ENCODE measurements around the gene JOSD1. TPM values are rescaled to one million over a fixed set of nuclear protein-coding genes. Genes with fewer than 3 reads are reported as not detected.

JOSD1 gene
- total and polyA plus RNA-seq, 2 donors (not counting 1 experiment from before 2014, with no cell fraction given) = 40.5 to 59.1 TPM

DNA sequence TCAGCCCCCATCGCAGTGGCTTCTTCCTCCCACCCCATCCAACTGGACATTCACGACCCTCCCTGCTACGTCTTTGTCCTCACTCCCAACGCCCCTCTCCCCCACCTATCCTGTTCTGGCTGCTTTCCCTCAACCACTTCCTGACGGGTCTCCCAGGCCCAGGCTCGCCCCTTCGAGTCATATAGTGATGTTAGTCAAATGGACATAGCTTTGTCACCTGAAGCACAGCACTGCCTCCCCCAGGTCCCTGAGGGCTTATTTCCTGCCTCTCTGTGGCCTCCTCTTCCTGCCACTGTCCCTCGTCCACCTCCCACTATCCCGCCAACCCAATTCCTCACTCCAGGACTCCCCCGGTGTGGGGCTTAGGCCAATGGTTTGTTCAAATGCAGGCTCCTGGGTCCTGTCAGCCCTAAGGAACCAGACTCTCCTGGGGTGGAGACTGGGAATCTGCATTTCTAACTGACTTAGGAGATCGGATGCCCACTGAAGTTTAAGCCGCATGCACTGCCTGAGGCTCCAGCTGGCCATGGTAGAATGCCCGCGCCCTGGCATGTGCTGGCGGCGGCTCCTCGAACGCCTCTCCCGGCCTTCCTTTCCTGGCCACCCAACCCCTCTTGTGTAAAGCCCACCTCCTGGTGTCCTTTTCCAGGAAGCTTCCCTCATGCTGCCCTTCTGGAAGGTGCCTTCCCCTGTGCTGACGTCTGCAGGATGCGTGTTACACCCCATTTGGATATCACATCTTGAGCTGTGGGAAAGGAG, 36.7 kb upstream of the JOSD1 start:
- H3K4me3 ChIP-seq (replicated peaks in 1 of 4; ENCODE audit: control extremely low read depth in 1 of 4, insufficient read depth in 1 of 4, low read depth in 3 of 4, low read length in 4 of 4) = no peak overlapping the region
- no peaks in the 10 kb centered on the region for H3K27me3 ChIP-seq (ENCODE audit: control insufficient read depth, insufficient read depth, low read length)
- peaks cover 7% of the 10 kb centered on the region for H3K4me1 ChIP-seq (ENCODE audit: control insufficient read depth, extremely low read depth, insufficient read depth, low read length)
- peaks cover 56% of the 10 kb centered on the region for H3K36me3 ChIP-seq (ENCODE audit: control insufficient read depth, insufficient read depth, low read length)
- H3K4me2 ChIP-seq (ENCODE audit: extremely low read depth, insufficient read depth, low read length) = no peak overlapping the region
- no peaks in the 10 kb centered on the region for H3K79me2 ChIP-seq (ENCODE audit: control insufficient read depth, insufficient read depth, low read length)
- no peak overlapping the region for H3K9ac ChIP-seq (ENCODE audit: insufficient read depth, low read length)
- no peak overlapping the region for H3K27ac ChIP-seq (ENCODE audit: insufficient read depth, low read length)
- H2AFZ ChIP-seq (ENCODE audit: low read length) = no peak overlapping the region
- no peaks in the 10 kb centered on the region for H3K9me3 ChIP-seq (ENCODE audit: control insufficient read depth, insufficient read depth, low read depth, low read length)
- no peak for TF ChIP-seq CTCF (conservative IDR thresholded peaks at IDR 0.05 in 1 of 2, IDR thresholded peaks at IDR 0.05 in 1 of 2; ENCODE audit: low read depth in 1 of 2, low read length in 2 of 2)
- no peak for TF ChIP-seq EZH2 (IDR thresholded peaks at IDR 0.05; ENCODE audit: low read length, missing control alignments)
- H4K20me1 ChIP-seq (ENCODE audit: control insufficient read depth, extremely low read depth, insufficient read depth, low read length) = no peaks in the 10 kb centered on the region
- no peak for DNase-seq (ENCODE audit: low read depth in 2 of 2)

- H3K4me3 ChIP-seq (replicated peaks in 1 of 4; ENCODE audit: control extremely low read depth in 1 of 4, insufficient read depth in 1 of 4, low read depth in 3 of 4, low read length in 4 of 4) = no peak overlapping the region
- no peaks in the 10 kb centered on the region for H4K20me1 ChIP-seq (ENCODE audit: control insufficient read depth, extremely low read depth, insufficient read depth, low read length)
- no peak overlapping the region for H3K9ac ChIP-seq (ENCODE audit: insufficient read depth, low read length)
- H3K4me2 ChIP-seq (ENCODE audit: extremely low read depth, insufficient read depth, low read length) = no peak overlapping the region
- peaks cover 52% of the 10 kb centered on the region for H3K36me3 ChIP-seq (ENCODE audit: control insufficient read depth, insufficient read depth, low read length)
- TF ChIP-seq CTCF (conservative IDR thresholded peaks at IDR 0.05 in 1 of 2, IDR thresholded peaks at IDR 0.05 in 1 of 2; ENCODE audit: low read depth in 1 of 2, low read length in 2 of 2) (no peak), EZH2 (IDR thresholded peaks at IDR 0.05; ENCODE audit: low read length, missing control alignments) (no peak)
- H2AFZ ChIP-seq (ENCODE audit: low read length) = no peak overlapping the region
- H3K27me3 ChIP-seq (ENCODE audit: control insufficient read depth, insufficient read depth, low read length) = no peaks in the 10 kb centered on the region
- H3K27ac ChIP-seq (ENCODE audit: insufficient read depth, low read length) = no peak overlapping the region
- peaks cover 7% of the 10 kb centered on the region for H3K4me1 ChIP-seq (ENCODE audit: control insufficient read depth, extremely low read depth, insufficient read depth, low read length)
- DNase-seq (ENCODE audit: low read depth in 2 of 2) = no peak
- no peaks in the 10 kb centered on the region for H3K9me3 ChIP-seq (ENCODE audit: control insufficient read depth, insufficient read depth, low read depth, low read length)
- no peaks in the 10 kb centered on the region for H3K79me2 ChIP-seq (ENCODE audit: control insufficient read depth, insufficient read depth, low read length)
Measured at GRCh38 chr22:38736257-38736570, 35.5 kb upstream of the JOSD1 start.

DNA sequence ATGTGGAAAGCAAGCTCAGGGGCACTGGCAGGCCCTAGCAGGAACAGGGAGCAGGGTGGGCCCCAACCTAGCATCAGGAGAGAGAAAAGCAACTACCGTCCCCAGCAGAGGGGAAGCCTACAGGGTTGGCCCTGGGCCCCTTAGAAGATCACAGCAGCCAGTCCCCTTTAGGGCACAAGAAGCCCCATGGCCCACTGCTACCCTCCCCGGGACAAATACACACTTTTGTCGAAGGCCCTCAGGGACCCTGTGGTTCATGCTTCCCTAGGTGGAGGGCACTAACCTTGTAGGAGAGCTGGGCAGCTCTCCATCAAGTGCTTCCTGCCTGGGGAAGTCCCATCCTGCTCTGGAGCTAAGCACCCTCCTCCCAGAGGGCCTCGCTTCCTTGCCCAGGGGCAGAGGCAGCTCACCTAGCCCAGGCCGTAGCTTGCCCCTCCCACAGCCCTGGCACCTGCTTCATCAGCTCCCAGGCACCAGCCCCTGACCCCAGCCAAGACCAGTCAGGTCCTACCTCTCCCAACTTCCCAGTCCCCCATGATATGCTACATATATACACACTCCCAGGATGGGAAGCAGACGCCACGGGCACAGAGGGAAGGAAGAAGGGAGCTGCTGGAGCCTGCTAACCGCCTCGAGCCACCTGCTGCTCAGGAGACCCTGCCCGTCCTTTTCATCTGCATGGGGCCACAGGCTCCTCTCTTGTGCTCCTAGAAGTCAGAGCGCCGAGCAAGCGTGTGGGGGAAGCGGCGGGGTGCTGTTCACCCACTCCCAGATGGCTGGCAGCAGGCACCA, 34.9 kb upstream of the JOSD1 start:
- Histone ChIP-seq H3K36me3 (ENCODE audit: control insufficient read depth, insufficient read depth, low read length) (peaks cover 49% of the 10 kb centered on the region), H4K20me1 (ENCODE audit: control insufficient read depth, extremely low read depth, insufficient read depth, low read length) (no peaks in the 10 kb centered on the region), H3K9ac (ENCODE audit: insufficient read depth, low read length) (no peak overlapping the region), H3K27ac (ENCODE audit: insufficient read depth, low read length) (no peak overlapping the region), H3K79me2 (ENCODE audit: control insufficient read depth, insufficient read depth, low read length) (no peaks in the 10 kb centered on the region), H2AFZ (ENCODE audit: low read length) (no peak overlapping the region), H3K9me3 (ENCODE audit: control insufficient read depth, insufficient read depth, low read depth, low read length) (no peaks in the 10 kb centered on the region), H3K4me3 (replicated peaks in 1 of 4; ENCODE audit: control extremely low read depth in 1 of 4, insufficient read depth in 1 of 4, low read depth in 3 of 4, low read length in 4 of 4) (no peak overlapping the region), H3K4me1 (ENCODE audit: control insufficient read depth, extremely low read depth, insufficient read depth, low read length) (peaks cover 7% of the 10 kb centered on the region), H3K27me3 (ENCODE audit: control insufficient read depth, insufficient read depth, low read length) (no peaks in the 10 kb centered on the region), H3K4me2 (ENCODE audit: extremely low read depth, insufficient read depth, low read length) (no peak overlapping the region)
- TF ChIP-seq EZH2 (IDR thresholded peaks at IDR 0.05; ENCODE audit: low read length, missing control alignments) = no peak
- TF ChIP-seq CTCF (conservative IDR thresholded peaks at IDR 0.05 in 1 of 2, IDR thresholded peaks at IDR 0.05 in 1 of 2; ENCODE audit: low read depth in 1 of 2, low read length in 2 of 2) = no peak
- DNase-seq (ENCODE audit: low read depth in 2 of 2) = no peak
